ENCODE data around the gene RPRD1A.

RPRD1A gene

DNA sequence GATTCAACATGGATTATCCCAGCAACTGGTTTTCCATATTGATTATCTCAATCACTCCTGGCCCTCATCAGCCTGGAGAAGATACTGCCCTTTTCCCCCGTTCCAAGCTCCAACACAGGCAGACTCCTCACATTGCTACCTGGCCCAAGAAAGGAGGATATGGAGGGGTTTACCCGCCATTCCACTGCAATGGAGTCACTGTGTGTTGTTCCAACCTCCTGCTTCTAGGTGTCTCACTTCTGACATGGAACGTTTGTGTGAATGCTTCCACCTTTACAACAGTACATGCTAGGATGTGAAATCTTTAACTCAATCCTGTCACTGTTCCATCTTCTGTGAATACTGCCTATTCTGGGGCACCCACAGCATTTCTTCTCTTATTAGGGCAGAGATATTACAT is 58.1 kb downstream of the RPRD1A start:
- DNase-seq (ENCODE audit: extremely low spot score): no peak
- CTCF ChIA-PET: no interaction called here
- TF ChIP-seq, protein P1, sequence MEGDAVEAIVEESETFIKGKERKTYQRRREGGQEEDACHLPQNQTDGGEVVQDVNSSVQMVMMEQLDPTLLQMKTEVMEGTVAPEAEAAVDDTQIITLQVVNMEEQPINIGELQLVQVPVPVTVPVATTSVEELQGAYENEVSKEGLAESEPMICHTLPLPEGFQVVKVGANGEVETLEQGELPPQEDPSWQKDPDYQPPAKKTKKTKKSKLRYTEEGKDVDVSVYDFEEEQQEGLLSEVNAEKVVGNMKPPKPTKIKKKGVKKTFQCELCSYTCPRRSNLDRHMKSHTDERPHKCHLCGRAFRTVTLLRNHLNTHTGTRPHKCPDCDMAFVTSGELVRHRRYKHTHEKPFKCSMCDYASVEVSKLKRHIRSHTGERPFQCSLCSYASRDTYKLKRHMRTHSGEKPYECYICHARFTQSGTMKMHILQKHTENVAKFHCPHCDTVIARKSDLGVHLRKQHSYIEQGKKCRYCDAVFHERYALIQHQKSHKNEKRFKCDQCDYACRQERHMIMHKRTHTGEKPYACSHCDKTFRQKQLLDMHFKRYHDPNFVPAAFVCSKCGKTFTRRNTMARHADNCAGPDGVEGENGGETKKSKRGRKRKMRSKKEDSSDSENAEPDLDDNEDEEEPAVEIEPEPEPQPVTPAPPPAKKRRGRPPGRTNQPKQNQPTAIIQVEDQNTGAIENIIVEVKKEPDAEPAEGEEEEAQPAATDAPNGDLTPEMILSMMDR (IDR thresholded peaks at IDR 0.05; ENCODE audit: control extremely low read depth, extremely low read depth, low read depth, missing control alignments): no peak
- POLR2A ChIA-PET: no interaction called here

DNA sequence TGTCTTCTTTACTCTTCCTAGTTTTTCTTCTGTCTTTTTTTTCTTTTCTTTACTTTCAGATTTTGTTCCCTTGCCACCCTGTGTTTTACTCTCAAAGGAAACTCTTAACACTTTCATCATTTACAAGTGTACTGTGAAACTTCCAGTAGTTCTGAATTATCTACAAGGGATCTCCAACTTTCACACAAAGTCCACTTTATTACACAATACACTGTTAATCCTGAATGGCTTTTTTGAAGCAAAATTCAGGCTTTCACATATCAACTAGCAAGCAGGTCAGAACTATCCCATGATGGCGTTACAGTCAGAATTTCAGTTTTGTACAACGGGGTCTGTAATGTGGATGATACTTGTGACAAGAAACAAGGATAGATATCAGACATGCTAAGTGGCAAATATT is 60.4 kb downstream of the RPRD1A start:
- TF ChIP-seq, protein P1 (IDR thresholded peaks at IDR 0.05; ENCODE audit: control extremely low read depth, extremely low read depth, low read depth, missing control alignments): no peak
- CTCF ChIA-PET: interaction anchor here (4.6 kb wide), 1 partner anchor 10 kb away, joined by 21 read pairs; no protein-coding TSS in a partner anchor
- POLR2A ChIA-PET: no interaction called here
- no peak for DNase-seq (ENCODE audit: extremely low spot score)

DNA sequence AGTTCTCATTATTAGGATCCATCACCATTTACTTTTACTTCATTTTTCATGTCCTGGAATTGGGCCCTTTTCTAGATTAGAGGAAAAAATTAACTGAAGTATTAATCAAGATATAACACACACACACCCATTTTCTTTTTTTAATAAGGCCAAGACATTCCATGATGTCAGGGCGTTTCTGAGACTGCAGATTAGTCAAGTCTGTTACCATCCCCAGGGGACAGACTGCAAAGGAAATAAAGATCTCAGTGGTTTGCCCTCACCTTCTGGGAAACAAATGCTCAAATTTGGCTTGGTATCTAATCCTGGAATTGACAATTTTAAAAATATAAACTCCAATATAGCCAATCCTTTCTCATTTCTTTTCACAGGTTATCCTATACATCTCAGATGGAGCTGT is 67.4 kb downstream of the RPRD1A start:
- POLR2A ChIA-PET: no interaction called here
- CTCF ChIA-PET: interaction anchor here (2.2 kb wide), 1 partner anchor 17 kb away, joined by 7 read pairs; no protein-coding TSS in a partner anchor
- TF ChIP-seq, protein P1 (IDR thresholded peaks at IDR 0.05; ENCODE audit: control extremely low read depth, extremely low read depth, low read depth, missing control alignments): no peak
- DNase-seq (ENCODE audit: extremely low spot score): no peak

DNA sequence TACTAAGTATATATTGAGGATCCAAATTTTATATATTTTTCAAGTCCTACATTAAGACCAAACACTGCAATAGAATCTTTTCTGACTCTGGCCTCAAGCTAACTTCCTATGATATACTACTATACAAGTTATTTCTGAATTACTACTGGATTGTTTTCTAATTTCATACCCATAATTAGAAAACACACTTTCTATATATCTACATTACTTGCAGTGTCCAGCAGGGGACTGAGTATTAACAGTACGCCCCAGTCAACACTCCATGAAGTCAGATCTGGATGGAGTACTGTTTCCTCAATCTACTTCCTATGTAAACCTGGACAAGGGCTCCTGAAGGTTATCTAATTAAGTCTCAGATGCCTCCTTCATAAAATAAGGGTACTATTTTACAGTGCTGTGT is 68.4 kb downstream of the RPRD1A start:
- no peak for DNase-seq (ENCODE audit: extremely low spot score)
- TF ChIP-seq, protein P1 (IDR thresholded peaks at IDR 0.05; ENCODE audit: control extremely low read depth, extremely low read depth, low read depth, missing control alignments): no peak
- ChIA-PET CTCF (interaction anchor here (0.9 to 1.5 kb wide), 7 partner anchors 9 to 285 kb away, joined by 3 to 5 read pairs (median 4); no protein-coding TSS in a partner anchor), POLR2A (no interaction called here)

DNA sequence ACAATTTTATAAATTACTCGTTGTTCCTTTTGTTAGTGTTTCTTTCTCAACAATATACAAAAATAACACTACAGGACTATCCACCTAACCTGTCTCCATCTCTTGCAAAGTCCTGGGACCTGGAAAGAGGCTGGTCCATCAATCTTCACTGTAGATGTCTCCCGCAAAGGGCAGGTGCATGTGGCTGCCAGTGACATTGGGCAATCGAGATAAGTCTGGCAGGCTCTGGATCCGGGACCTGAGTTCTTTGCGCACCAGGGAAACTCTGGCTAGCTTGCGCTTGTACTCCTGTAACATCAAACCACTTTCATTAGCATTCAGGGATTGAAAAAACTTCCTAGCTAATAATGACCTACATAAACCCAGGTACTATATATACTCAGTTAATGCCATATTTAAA is 74.3 kb downstream of the RPRD1A start:
- POLR2A ChIA-PET: no interaction called here
- TF ChIP-seq, protein P1 (IDR thresholded peaks at IDR 0.05; ENCODE audit: control extremely low read depth, extremely low read depth, low read depth, missing control alignments): no peak
- DNase-seq (ENCODE audit: extremely low spot score): no peak
- CTCF ChIA-PET: interaction anchor here (1.0 to 1.5 kb wide), 3 partner anchors 10 to 25 kb away, joined by 3 to 5 read pairs (median 4); no protein-coding TSS in a partner anchor

DNA sequence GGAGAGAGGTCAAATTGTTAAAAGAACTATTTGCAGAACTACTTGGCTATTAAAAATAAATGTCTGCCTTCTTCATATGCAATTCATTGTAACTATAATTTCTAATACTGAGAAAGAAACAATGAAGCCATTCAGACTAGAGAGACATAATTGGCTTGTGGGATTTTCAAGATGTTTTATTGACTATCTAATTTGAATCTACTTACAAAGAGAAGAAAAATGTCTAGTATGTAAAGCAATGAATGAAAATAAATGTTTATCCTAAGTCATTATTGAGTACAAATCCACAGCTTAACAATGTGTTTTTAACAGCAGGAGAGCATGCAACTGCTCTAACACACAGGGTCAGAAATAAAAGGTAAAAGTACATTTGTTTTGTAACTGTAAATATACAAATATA is 75.7 kb downstream of the RPRD1A start:
- ChIA-PET CTCF (interaction anchor here (1.0 to 1.2 kb wide), 2 partner anchors 10 to 14 kb away, joined by 3 read pairs; no protein-coding TSS in a partner anchor), POLR2A (no interaction called here)
- DNase-seq (ENCODE audit: extremely low spot score): no peak
- TF ChIP-seq, protein P1 (IDR thresholded peaks at IDR 0.05; ENCODE audit: control extremely low read depth, extremely low read depth, low read depth, missing control alignments): no peak
